Epithelial cell of esophagus (primary cell): Measurements from ENCODE around the gene PARVB.

ENCODE experiments used
- DNase-seq: peaks from one replicate; pipeline ENCODE4 v3.0.0; 2010; ENCODE audit warnings: low read depth
- H3K4me3 ChIP-seq: 2 replicates; pipeline ENCODE4 v1.5.1; 2011; ENCODE audit warnings: mild to moderate bottlenecking, low read length, control low read depth
- TF ChIP-seq, protein P1 (sequence below): IDR thresholded peaks from 2 replicates; pipeline ENCODE4 v1.5.1; 2011; ENCODE audit warnings: low read depth, mild to moderate bottlenecking, low read length, control low read depth, inconsistent platforms; ENCODE audit not compliant: insufficient read depth; ENCODE audit errors: missing control alignments

The PARVB gene

DNA sequence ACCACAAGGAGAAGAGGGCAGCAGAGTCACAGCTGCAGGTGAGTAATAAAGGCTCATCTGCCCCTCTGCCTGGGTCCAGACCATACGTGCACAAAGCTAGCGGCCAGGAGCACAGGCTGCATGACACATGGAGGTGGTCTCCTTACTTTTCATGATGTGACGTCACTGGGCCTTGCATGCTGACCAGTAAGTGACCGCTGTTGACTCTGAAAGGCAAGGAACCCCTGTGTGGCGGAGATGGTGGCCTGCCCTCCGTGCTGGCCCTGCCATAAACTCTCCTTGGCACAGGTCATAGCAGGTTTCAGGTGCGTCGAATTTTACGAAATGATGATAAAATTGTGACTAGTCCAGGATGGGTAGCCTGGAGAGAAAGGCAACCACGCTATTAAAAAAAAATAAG, 149.1 kb downstream of the PARVB start:
- TF ChIP-seq, protein P1, sequence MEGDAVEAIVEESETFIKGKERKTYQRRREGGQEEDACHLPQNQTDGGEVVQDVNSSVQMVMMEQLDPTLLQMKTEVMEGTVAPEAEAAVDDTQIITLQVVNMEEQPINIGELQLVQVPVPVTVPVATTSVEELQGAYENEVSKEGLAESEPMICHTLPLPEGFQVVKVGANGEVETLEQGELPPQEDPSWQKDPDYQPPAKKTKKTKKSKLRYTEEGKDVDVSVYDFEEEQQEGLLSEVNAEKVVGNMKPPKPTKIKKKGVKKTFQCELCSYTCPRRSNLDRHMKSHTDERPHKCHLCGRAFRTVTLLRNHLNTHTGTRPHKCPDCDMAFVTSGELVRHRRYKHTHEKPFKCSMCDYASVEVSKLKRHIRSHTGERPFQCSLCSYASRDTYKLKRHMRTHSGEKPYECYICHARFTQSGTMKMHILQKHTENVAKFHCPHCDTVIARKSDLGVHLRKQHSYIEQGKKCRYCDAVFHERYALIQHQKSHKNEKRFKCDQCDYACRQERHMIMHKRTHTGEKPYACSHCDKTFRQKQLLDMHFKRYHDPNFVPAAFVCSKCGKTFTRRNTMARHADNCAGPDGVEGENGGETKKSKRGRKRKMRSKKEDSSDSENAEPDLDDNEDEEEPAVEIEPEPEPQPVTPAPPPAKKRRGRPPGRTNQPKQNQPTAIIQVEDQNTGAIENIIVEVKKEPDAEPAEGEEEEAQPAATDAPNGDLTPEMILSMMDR = no peak
- H3K4me3 ChIP-seq = no peak overlapping the region
- DNase-seq = no peak

DNA sequence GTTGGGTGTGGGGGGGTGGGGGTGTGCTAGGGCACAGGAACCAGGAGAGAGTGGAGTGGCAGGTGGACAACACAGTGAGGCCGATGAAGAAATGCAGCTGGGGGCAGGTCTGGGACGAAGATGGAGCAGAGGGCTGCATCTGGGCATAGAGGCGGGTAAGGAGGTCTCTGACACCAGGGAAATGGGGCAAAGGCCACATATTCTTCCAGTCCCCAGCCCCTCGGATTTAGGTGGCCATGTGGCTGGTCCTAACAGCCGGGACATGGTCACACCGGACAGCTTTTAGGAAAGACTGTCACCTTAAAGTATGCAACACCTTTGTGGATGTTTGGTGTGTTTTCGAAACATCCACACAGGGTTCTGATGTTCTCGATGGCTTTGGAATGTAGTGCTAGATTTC, 151.6 kb downstream of the PARVB start:
- H3K4me3 ChIP-seq = no peak overlapping the region
- TF ChIP-seq, protein P1 = no peak
- DNase-seq = no peak

- no peak for DNase-seq
- TF ChIP-seq, protein P1 = no peak
Measured at GRCh38 chr22:44179196-44179988, 155.3 kb downstream of the PARVB start.

DNA sequence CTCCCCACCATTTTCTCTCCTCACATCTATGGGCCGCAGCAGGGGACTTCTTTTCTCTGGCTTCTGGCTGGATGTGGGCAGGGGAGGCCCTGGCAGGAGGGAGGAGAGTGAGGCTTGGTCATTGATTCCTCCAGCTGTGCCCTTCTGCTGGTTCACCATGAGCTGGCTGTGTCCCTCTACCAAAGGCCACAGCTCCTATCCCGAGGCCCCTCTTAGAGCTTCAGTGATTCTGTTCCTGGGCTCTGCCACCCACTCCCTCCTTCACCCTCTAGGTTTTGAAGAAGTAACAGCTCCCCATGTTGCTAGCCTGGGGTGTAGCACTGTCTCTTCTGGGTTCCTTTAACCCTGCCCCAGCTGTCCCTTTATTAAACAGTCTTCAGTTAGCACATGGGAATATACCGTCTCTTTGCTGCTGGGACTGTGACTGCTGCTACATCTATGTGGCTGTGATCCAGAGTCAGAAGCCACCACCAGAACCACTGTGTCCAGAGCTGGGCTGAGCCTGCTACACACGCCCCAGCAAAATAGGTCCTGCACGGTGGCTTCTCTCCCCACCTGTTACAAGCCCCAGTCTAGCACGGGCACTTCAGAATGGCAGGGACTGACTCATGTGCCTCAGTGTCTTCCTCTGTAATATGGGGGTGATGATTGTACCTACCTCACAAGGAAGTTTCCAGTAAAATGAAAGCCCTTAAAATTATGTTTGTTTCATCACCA, 156.0 kb downstream of the PARVB start:
- TF ChIP-seq, protein P1 = no peak
- DNase-seq = no peak
- H3K4me3 ChIP-seq = no peak overlapping the region

More at GRCh38 chr22:44179196-44179988, 155.3 kb downstream of the PARVB start:
- H3K4me3 ChIP-seq = no peak overlapping the region

DNA sequence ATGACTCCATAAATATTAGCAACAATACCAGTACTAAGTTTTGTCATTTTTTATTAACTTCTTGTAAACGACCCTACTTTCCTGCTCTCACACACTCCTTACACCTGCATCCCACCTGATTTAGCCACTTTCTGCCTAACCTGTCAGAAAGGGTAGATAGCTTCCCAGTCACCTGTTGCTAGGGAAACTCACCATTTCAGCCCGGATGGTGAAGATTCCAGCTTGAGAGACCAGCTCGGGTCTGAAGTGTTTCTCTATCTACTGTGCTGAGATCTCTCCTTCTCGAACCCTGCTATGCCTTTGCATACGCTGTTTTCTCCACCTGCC, 156.6 kb downstream of the PARVB start, which contains the start of gene PARVG:
PARVG (plus strand) TSS at position 220 of the 327 bp plus-strand sequence. CDS start 2,405 bp downstream, outside the sequence.
- no peak within 1 kb of the TSS for H3K4me3 ChIP-seq
- peak; percentile 36 for DNase-seq
- TF ChIP-seq, protein P1 = no peak

GRCh38 chr22:44181033-44181911, 157.2 kb downstream of the PARVB start:
- DNase-seq = no peak
- no peak overlapping the region for H3K4me3 ChIP-seq
- TF ChIP-seq, protein P1 = no peak
